Measurements from ENCODE around the gene FUT8.
"Not testable (repeated sequence)": the region's sequence is repeated elsewhere in the genome, so short reads cannot be mapped to it uniquely, and the experiment has no call there.

Gene FUT8

GRCh38 chr14:65462411-65462810, 49.9 kb downstream of the FUT8 start:
- DNase-seq (ENCODE audit: extremely low read depth, low read depth) = peak; percentile 19
- TF ChIP-seq CTCF (IDR thresholded peaks at IDR 0.05; ENCODE audit: low read depth, low read length, missing control alignments) = no peak
- no peak overlapping the region for H3K4me3 ChIP-seq (replicated peaks; ENCODE audit: low read depth, low read length)

- DNase-seq (ENCODE audit: extremely low read depth, low read depth) = no peak
- TF ChIP-seq CTCF (IDR thresholded peaks at IDR 0.05; ENCODE audit: low read depth, low read length, missing control alignments) = no peak
- H3K4me3 ChIP-seq (replicated peaks; ENCODE audit: low read depth, low read length) = no peak overlapping the region
Measured at GRCh38 chr14:65465584-65465983, 53.1 kb downstream of the FUT8 start.

- not testable (repeated sequence) for DNase-seq (ENCODE audit: extremely low read depth, low read depth); H3K4me3 ChIP-seq (replicated peaks; ENCODE audit: low read depth, low read length)
Measured at GRCh38 chr14:65467926-65468325, 55.4 kb downstream of the FUT8 start.

- H3K4me3 ChIP-seq (replicated peaks; ENCODE audit: low read depth, low read length) = no peak overlapping the region
- DNase-seq (ENCODE audit: extremely low read depth, low read depth) = no peak
- TF ChIP-seq CTCF (IDR thresholded peaks at IDR 0.05; ENCODE audit: low read depth, low read length, missing control alignments) = no peak
Measured at GRCh38 chr14:65469903-65470302, 57.4 kb downstream of the FUT8 start.

- DNase-seq (ENCODE audit: extremely low read depth, low read depth) = no peak
- TF ChIP-seq CTCF (IDR thresholded peaks at IDR 0.05; ENCODE audit: low read depth, low read length, missing control alignments) = no peak
Measured at GRCh38 chr14:65470404-65470880, 57.9 kb downstream of the FUT8 start.

GRCh38 chr14:65471038-65471878, 58.7 kb downstream of the FUT8 start:
- no peak for DNase-seq (ENCODE audit: extremely low read depth, low read depth)
- TF ChIP-seq CTCF (IDR thresholded peaks at IDR 0.05; ENCODE audit: low read depth, low read length, missing control alignments) = no peak
- H3K4me3 ChIP-seq (replicated peaks; ENCODE audit: low read depth, low read length) = no peak overlapping the region

More at GRCh38 chr14:65470404-65470880, 57.9 kb downstream of the FUT8 start:
- no peak overlapping the region for H3K4me3 ChIP-seq (replicated peaks; ENCODE audit: low read depth, low read length)

- no peak for TF ChIP-seq CTCF (IDR thresholded peaks at IDR 0.05; ENCODE audit: low read depth, low read length, missing control alignments)
- no peak for DNase-seq (ENCODE audit: extremely low read depth, low read depth)
- H3K4me3 ChIP-seq (replicated peaks; ENCODE audit: low read depth, low read length) = no peak overlapping the region
Measured at GRCh38 chr14:65472189-65472588, 59.7 kb downstream of the FUT8 start.
